ENCODE results near the gene KCNN2. TPM values are rescaled to one million over a fixed set of nuclear protein-coding genes. Genes with fewer than 3 reads are reported as not detected.

KCNN2 gene
- total RNA-seq, 4 donors from 2014 or later: 0.17 to 1.3 (median 0.98) TPM

- DNase-seq (ENCODE audit: low spot score in 2 of 2): no peak
- intact Hi-C loops (cut with DNase I; ENCODE audit: low total_unique reads): no loop called here
- no peak overlapping the region for H3K4me3 ChIP-seq (ENCODE audit: low read depth, poor library complexity, severe bottlenecking)
- 73 to 78% methylated on average over 1 of the region's 1 CpG for WGBS, 2 donors
- TF ChIP-seq POLR2A (IDR thresholded peaks at IDR 0.05) (no peak), CTCF (IDR thresholded peaks at IDR 0.05) (no peak)
These were observed 116.0 kb downstream of the KCNN2 start for GRCh38 chr5:114477816-114478334.

- 77 to 80% methylated on average over 4 of the region's 4 CpGs for WGBS, 2 donors
These were observed 138.9 kb downstream of the KCNN2 start for GRCh38 chr5:114500756-114501155.

GRCh38 chr5:114504560-114504959 is 142.7 kb downstream of the KCNN2 start:
- no peak overlapping the region for H3K4me3 ChIP-seq (ENCODE audit: low read depth, poor library complexity, severe bottlenecking)
- DNase-seq (ENCODE audit: low spot score in 2 of 2): no peak
- intact Hi-C loops (cut with DNase I; ENCODE audit: low total_unique reads): no loop called here
- 85 to 90% methylated on average over 9 of the region's 9 CpGs for WGBS, 2 donors
- TF ChIP-seq CTCF (IDR thresholded peaks at IDR 0.05) (no peak), POLR2A (IDR thresholded peaks at IDR 0.05) (no peak)

More at GRCh38 chr5:114500756-114501155, 138.9 kb downstream of the KCNN2 start:
- intact Hi-C loops (cut with DNase I; ENCODE audit: low total_unique reads): no loop called here
- no peak for DNase-seq (ENCODE audit: low spot score in 2 of 2)
- TF ChIP-seq CTCF (IDR thresholded peaks at IDR 0.05) (no peak), POLR2A (IDR thresholded peaks at IDR 0.05) (no peak)
- no peak overlapping the region for H3K4me3 ChIP-seq (ENCODE audit: low read depth, poor library complexity, severe bottlenecking)

GRCh38 chr5:114524221-114524620 is 162.4 kb downstream of the KCNN2 start:
- DNase-seq (ENCODE audit: low spot score in 2 of 2): no peak
- no peak overlapping the region for H3K4me3 ChIP-seq (ENCODE audit: low read depth, poor library complexity, severe bottlenecking)
- TF ChIP-seq POLR2A (IDR thresholded peaks at IDR 0.05): no peak
- TF ChIP-seq CTCF (IDR thresholded peaks at IDR 0.05): no peak
- intact Hi-C loops (cut with DNase I; ENCODE audit: low total_unique reads): no loop called here
- 98 to 100% methylated on average over 1 of the region's 1 CpG for WGBS, 2 donors

- intact Hi-C loops (cut with DNase I; ENCODE audit: low total_unique reads): no loop called here
- H3K4me3 ChIP-seq (ENCODE audit: low read depth, poor library complexity, severe bottlenecking): no peak overlapping the region
- DNase-seq (ENCODE audit: low spot score in 2 of 2): no peak
- TF ChIP-seq POLR2A (IDR thresholded peaks at IDR 0.05) (no peak), CTCF (IDR thresholded peaks at IDR 0.05) (no peak)
- WGBS, 2 donors: 71 to 91% methylated on average over 1 of the region's 1 CpG
These were observed 182.7 kb downstream of the KCNN2 start for GRCh38 chr5:114544561-114544960.
